Astrocyte of the cerebellum (primary cell): Measurements from ENCODE around the gene PDGFC.
"Not testable (repeated sequence)": the region's sequence is repeated elsewhere in the genome, so short reads cannot be mapped to it uniquely, and the experiment has no call there.

ENCODE experiments used
- DNase-seq: peaks from one replicate; pipeline ENCODE4 v3.0.0-alpha.2; 2011; ENCODE audit warnings: low read depth
- H3K4me3 ChIP-seq: 2 replicates; pipeline ENCODE4 v1.5.1; 2011; ENCODE audit warnings: mild to moderate bottlenecking, low read depth, low read length, moderate library complexity
- CTCF ChIP-seq: IDR thresholded peaks from 2 replicates; pipeline ENCODE4 v1.5.1; 2012; ENCODE audit warnings: low read length, low read depth, moderate library complexity, mild to moderate bottlenecking; ENCODE audit errors: missing control alignments
- in situ Hi-C: cut with HindIII; loops from 2 replicates; pipeline ENCODE4 v1.10.0; 2017; ENCODE audit warnings: low sequenced_read_pairs

Gene PDGFC

GRCh38 chr4:156941940-156942548 is 29.6 kb downstream of the PDGFC start:
- TF ChIP-seq CTCF, result no peak
- in situ Hi-C loops, result no loop called here
- peak; percentile 83 for DNase-seq
- H3K4me3 ChIP-seq, result no peak overlapping the region

- no peak overlapping the region for H3K4me3 ChIP-seq
- DNase-seq, result no peak
- in situ Hi-C loops, result no loop called here
- TF ChIP-seq CTCF, result no peak
These were observed 31.8 kb downstream of the PDGFC start for GRCh38 chr4:156939801-156940200.

GRCh38 chr4:156939139-156939538 is 32.5 kb downstream of the PDGFC start:
- H3K4me3 ChIP-seq, result no peak overlapping the region
- no peak for DNase-seq
- no peak for TF ChIP-seq CTCF
- in situ Hi-C loops, result no loop called here

- no peak for DNase-seq
- H3K4me3 ChIP-seq, result no peak overlapping the region
- in situ Hi-C loops, result no loop called here
- TF ChIP-seq CTCF, result no peak
These were observed 37.4 kb downstream of the PDGFC start for GRCh38 chr4:156934259-156934635.

GRCh38 chr4:156933633-156934258 is 37.9 kb downstream of the PDGFC start:
- in situ Hi-C loops, result no loop called here
- no peak overlapping the region for H3K4me3 ChIP-seq
- TF ChIP-seq CTCF, result no peak
- peak; percentile 24 for DNase-seq

- DNase-seq, H3K4me3 ChIP-seq, in situ Hi-C loops: not testable (repeated sequence)
These were observed 39.2 kb downstream of the PDGFC start for GRCh38 chr4:156932360-156932759.

GRCh38 chr4:156931267-156931666 is 40.3 kb downstream of the PDGFC start:
- H3K4me3 ChIP-seq, result no peak overlapping the region
- no peak for TF ChIP-seq CTCF
- in situ Hi-C loops, result no loop called here
- DNase-seq, result peak; percentile 80
